ENCODE results near the gene ROCK2. TPM values are rescaled to one million over a fixed set of nuclear protein-coding genes. Genes with fewer than 3 reads are reported as not detected.

Gene ROCK2
- total RNA-seq, 4 donors from 2014 or later, result 18.0 to 34.8 (median 23.2) TPM

- no peak for DNase-seq (ENCODE audit: low spot score in 2 of 2)
- intact Hi-C loops (cut with DNase I; ENCODE audit: low total_unique reads), result no loop called here
- no peak for TF ChIP-seq CTCF (IDR thresholded peaks at IDR 0.05)
- TF ChIP-seq POLR2A (IDR thresholded peaks at IDR 0.05), result no peak
- WGBS, 2 donors, result 83 to 89% methylated on average over 5 of the region's 5 CpGs
- H3K4me3 ChIP-seq (ENCODE audit: low read depth, poor library complexity, severe bottlenecking), result no peak overlapping the region
Measured at GRCh38 chr2:11303290-11304013, 41.0 kb downstream of the ROCK2 start.

GRCh38 chr2:11299439-11299838 is 45.0 kb downstream of the ROCK2 start:
- intact Hi-C loops (cut with DNase I; ENCODE audit: low total_unique reads), result no loop called here
- WGBS, 2 donors, result 87% methylated on average over 6 of the region's 6 CpGs
- no peak overlapping the region for H3K4me3 ChIP-seq (ENCODE audit: low read depth, poor library complexity, severe bottlenecking)
- DNase-seq (ENCODE audit: low spot score in 2 of 2), result no peak
- TF ChIP-seq POLR2A (IDR thresholded peaks at IDR 0.05) (no peak), CTCF (IDR thresholded peaks at IDR 0.05) (no peak)

- intact Hi-C loops (cut with DNase I; ENCODE audit: low total_unique reads), result no loop called here
- H3K4me3 ChIP-seq (ENCODE audit: low read depth, poor library complexity, severe bottlenecking), result no peak overlapping the region
- no peak for DNase-seq (ENCODE audit: low spot score in 2 of 2)
- TF ChIP-seq POLR2A (IDR thresholded peaks at IDR 0.05), result no peak
- TF ChIP-seq CTCF (IDR thresholded peaks at IDR 0.05), result no peak
- 41 to 52% methylated on average over 3 of the region's 3 CpGs for whole genome bisulfite sequencing, 2 donors
Measured at GRCh38 chr2:11298592-11298991, 45.8 kb downstream of the ROCK2 start.

- DNase-seq (ENCODE audit: low spot score in 2 of 2), result no peak
- 73 to 76% methylated on average over 2 of the region's 2 CpGs for WGBS, 2 donors
- intact Hi-C loops (cut with DNase I; ENCODE audit: low total_unique reads), result no loop called here
- TF ChIP-seq CTCF (IDR thresholded peaks at IDR 0.05) (no peak), POLR2A (IDR thresholded peaks at IDR 0.05) (no peak)
- H3K4me3 ChIP-seq (ENCODE audit: low read depth, poor library complexity, severe bottlenecking), result no peak overlapping the region
Measured at GRCh38 chr2:11296401-11296800, 48.0 kb downstream of the ROCK2 start.

- intact Hi-C loops (cut with DNase I; ENCODE audit: low total_unique reads), result no loop called here
- no peak overlapping the region for H3K4me3 ChIP-seq (ENCODE audit: low read depth, poor library complexity, severe bottlenecking)
- WGBS, 2 donors, result 80 to 81% methylated on average over 3 of the region's 3 CpGs
- no peak for TF ChIP-seq CTCF (IDR thresholded peaks at IDR 0.05)
- TF ChIP-seq POLR2A (IDR thresholded peaks at IDR 0.05), result no peak
- DNase-seq (ENCODE audit: low spot score in 2 of 2), result no peak
Measured at GRCh38 chr2:11292464-11293255, 51.8 kb downstream of the ROCK2 start.
